HG03175 (cell line): ENCODE results near the gene SYT2.
"Not testable (repeated sequence)": the region's sequence is repeated elsewhere in the genome, so short reads cannot be mapped to it uniquely, and the experiment has no call there.

Source experiments
- ATAC-seq: cut with Tn5 transposase; IDR thresholded peaks from one replicate; pipeline ENCODE4 v1.9.1; 2021; ENCODE audit warnings: mild to moderate bottlenecking, moderate library complexity; ENCODE audit not compliant: unreplicated experiment

The SYT2 gene

GRCh38 chr1:202578001-202578504 is 132.2 kb downstream of the SYT2 start:
- no peak for ATAC-seq

- no peak for ATAC-seq
Observed at GRCh38 chr1:202577381-202577780, 132.9 kb downstream of the SYT2 start.

GRCh38 chr1:202576816-202577215 is 133.4 kb downstream of the SYT2 start:
- no peak for ATAC-seq

- ATAC-seq = no peak
Observed at GRCh38 chr1:202575918-202576653, 134.2 kb downstream of the SYT2 start.

GRCh38 chr1:202572867-202573266 is 137.4 kb downstream of the SYT2 start:
- no peak for ATAC-seq

- no peak for ATAC-seq
Observed at GRCh38 chr1:202571719-202572339, 138.4 kb downstream of the SYT2 start.

- ATAC-seq = no peak
Observed at GRCh38 chr1:202569393-202570322, 140.6 kb downstream of the SYT2 start.

GRCh38 chr1:202568826-202569225 is 141.4 kb downstream of the SYT2 start:
- ATAC-seq = no peak

- no peak for ATAC-seq
Observed at GRCh38 chr1:202568410-202568809, 141.8 kb downstream of the SYT2 start.

GRCh38 chr1:202567738-202568137 is 142.5 kb downstream of the SYT2 start:
- ATAC-seq = no peak

- ATAC-seq = peak; percentile 86
Observed at GRCh38 chr1:202565890-202566602, 144.2 kb downstream of the SYT2 start.

- no peak for ATAC-seq
Observed at GRCh38 chr1:202564958-202565495, 145.2 kb downstream of the SYT2 start.

GRCh38 chr1:202563818-202564217 is 146.4 kb downstream of the SYT2 start:
- no peak for ATAC-seq

- ATAC-seq = no peak
Observed at GRCh38 chr1:202562444-202563060, 147.7 kb downstream of the SYT2 start.

GRCh38 chr1:202561726-202562443 is 148.4 kb downstream of the SYT2 start:
- ATAC-seq = no peak

GRCh38 chr1:202561240-202561639 is 149.0 kb downstream of the SYT2 start:
- no peak for ATAC-seq

GRCh38 chr1:202557662-202558061 is 152.6 kb downstream of the SYT2 start:
- not testable (repeated sequence) for ATAC-seq

- not testable (repeated sequence) for ATAC-seq
Observed at GRCh38 chr1:202556037-202556436, 154.2 kb downstream of the SYT2 start.

GRCh38 chr1:202554619-202555018 is 155.6 kb downstream of the SYT2 start:
- not testable (repeated sequence) for ATAC-seq
